ENCODE results near the gene PEA15. TPM values are rescaled to one million over a fixed set of nuclear protein-coding genes. Genes with fewer than 3 reads are reported as not detected.

Gene PEA15
- 184 to 201 TPM (median 189 TPM) in 5 replicates for total RNA-seq (2022; extraction: Qiagen RNA extraction)

GRCh38 chr1:160205242-160206035 lies at the start of gene PEA15:
Gene PEA15 (plus strand): TSS chr1:160205384. CDS start chr1:160211545, 6,161 bp downstream.

GRCh38 chr1:160189649-160190625 lies 15.2 kb upstream of the PEA15 start, which contains the start of gene CASQ1:
Gene CASQ1 (plus strand): TSS chr1:160190575. CDS start chr1:160190752, 177 bp downstream.

GRCh38 chr1:160261893-160262794 lies 57.0 kb downstream of the PEA15 start, which contains the start of gene DCAF8:
Gene DCAF8 (minus strand): TSS chr1:160262549. CDS start chr1:160244008, 18,541 bp downstream.

Other genes with a start within 250 kb of the PEA15 start
- gene PIGM, start 173.4 kb upstream of the PEA15 start, total RNA-seq (2022; extraction: Qiagen RNA extraction): 4.0 to 4.9 TPM (median 4.5 TPM) in 5 replicates
- gene KCNJ10, start 135.2 kb upstream of the PEA15 start, total RNA-seq (2022; extraction: Qiagen RNA extraction): not detected in 5 replicates
- not detected in 5 replicates for gene KCNJ9, start 123.8 kb upstream of the PEA15 start, total RNA-seq (2022; extraction: Qiagen RNA extraction)
- gene IGSF8, start 106.8 kb upstream of the PEA15 start, total RNA-seq (2022; extraction: Qiagen RNA extraction): 5.7 to 9.9 TPM (median 8.8 TPM) in 5 replicates
- gene ATP1A2, start 89.6 kb upstream of the PEA15 start, total RNA-seq (2022; extraction: Qiagen RNA extraction): 0.05 to 0.19 TPM (median 0.08 TPM) in 5 replicates
- gene ATP1A4, start 53.8 kb upstream of the PEA15 start, total RNA-seq (2022; extraction: Qiagen RNA extraction): not detected in 5 replicates
- gene CASQ1, start 14.8 kb upstream of the PEA15 start, total RNA-seq (2022; extraction: Qiagen RNA extraction): 0.14 TPM in 1 of 5 replicates, not detected in the others
- gene DCAF8, start 57.2 kb downstream of the PEA15 start, total RNA-seq (2022; extraction: Qiagen RNA extraction): 35.2 to 54.7 TPM (median 50.2 TPM) in 5 replicates
- gene PEX19, start 79.7 kb downstream of the PEA15 start, total RNA-seq (2022; extraction: Qiagen RNA extraction): 20.8 to 25.2 TPM (median 23.4 TPM) in 5 replicates
- 77.3 to 90.4 TPM (median 86.3 TPM) in 5 replicates for gene COPA, start 137.9 kb downstream of the PEA15 start, total RNA-seq (2022; extraction: Qiagen RNA extraction)
- 41.5 to 54.5 TPM (median 51.5 TPM) in 5 replicates for gene NCSTN, start 138.0 kb downstream of the PEA15 start, total RNA-seq (2022; extraction: Qiagen RNA extraction)
- 0.33 to 0.83 TPM (median 0.44 TPM) in 5 replicates for gene NHLH1, start 161.7 kb downstream of the PEA15 start, total RNA-seq (2022; extraction: Qiagen RNA extraction)
- gene VANGL2, start 195.2 kb downstream of the PEA15 start, total RNA-seq (2022; extraction: Qiagen RNA extraction): 0.62 to 0.80 TPM (median 0.74 TPM) in 5 replicates

Measured in A549 treated with dexamethasone at 1 μM for 4 hours (cell line).